ENCODE data around the gene STMN3. TPM values are rescaled to one million over a fixed set of nuclear protein-coding genes. Genes with fewer than 3 reads are reported as not detected.

Gene STMN3
- total and polyA plus RNA-seq, 2 of the 8 experiments (the other 6 are each of a cell fraction or from before 2014, with no cell fraction given), result 51.5 to 63.1 TPM

GRCh38 chr20:63641146-63641791 is 12.0 kb downstream of the STMN3 start:
- H2AK5ac ChIP-seq (ENCODE audit: low read depth, low read length), result no peak overlapping the region; the same call in 1 of the 2 replicates
- FAIRE-seq, result peak; percentile 19
- TF ChIP-seq BRCA1 (IDR thresholded peaks at IDR 0.05; ENCODE audit: low read depth, low read length) (no peak), EP300 (IDR thresholded peaks at IDR 0.05; ENCODE audit: borderline replicate concordance in 1 of 2, low read depth in 2 of 2, low read length in 2 of 2) (no peak), FOSL1 (IDR thresholded peaks at IDR 0.05; ENCODE audit: insufficient read depth, low read depth, low read length) (no peak), RAD21 (IDR thresholded peaks at IDR 0.05 in 1 of 2, conservative IDR thresholded peaks at IDR 0.05 in 1 of 2; ENCODE audit: low read depth in 2 of 2, low read length in 2 of 2) (no peak)
- TF ChIP-seq, protein P1, sequence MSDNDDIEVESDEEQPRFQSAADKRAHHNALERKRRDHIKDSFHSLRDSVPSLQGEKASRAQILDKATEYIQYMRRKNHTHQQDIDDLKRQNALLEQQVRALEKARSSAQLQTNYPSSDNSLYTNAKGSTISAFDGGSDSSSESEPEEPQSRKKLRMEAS (IDR thresholded peaks at IDR 0.05), result no peak

More at GRCh38 chr20:63641146-63641791, 12.0 kb downstream of the STMN3 start:
- Histone ChIP-seq H4K5ac (ENCODE audit: insufficient read length, low read depth, low read length) (peak overlapping the region; percentile 3), H3K56ac (replicated peaks; ENCODE audit: insufficient read length, low read depth, low read length) (no peak overlapping the region), H3K9me3 (ENCODE audit: insufficient read depth in 2 of 2, low read depth in 1 of 2, low read length in 1 of 2) (no peaks in the 10 kb centered on the region), H3K36me3 (ENCODE audit: control insufficient read depth in 2 of 4, insufficient read depth in 4 of 4, low read length in 3 of 4) (no peaks in the 10 kb centered on the region), H3K79me2 (ENCODE audit: control insufficient read depth in 1 of 2, insufficient read depth in 2 of 2, low read length in 2 of 2) (no peaks in the 10 kb centered on the region), H3K4ac (replicated peaks; ENCODE audit: insufficient read length, low read depth, low read length) (no peak overlapping the region), H3K14ac (ENCODE audit: insufficient read length) (no peak overlapping the region), H4K20me1 (replicated peaks in 1 of 2; ENCODE audit: control insufficient read depth in 1 of 2, insufficient read depth in 2 of 2, low read length in 2 of 2) (peaks cover 0 to 6% of the 10 kb centered on the region in 2 experiments), H3K79me1 (ENCODE audit: low read depth, low read length) (no peaks in the 10 kb centered on the region), H2AFZ (ENCODE audit: low read length) (no peak overlapping the region), H2BK5ac (ENCODE audit: low read depth, low read length) (no peak overlapping the region), H2BK15ac (ENCODE audit: low read length) (no peak overlapping the region), H2BK12ac (ENCODE audit: low read depth, low read length) (no peak overlapping the region), H3K4me1 (replicated peaks in 1 of 4; ENCODE audit: control insufficient read depth in 3 of 4, insufficient read depth in 4 of 4, low read length in 3 of 4) (peaks cover 0 to 16% (median 1%) of the 10 kb centered on the region in 4 experiments; a peak in 3 of 7 replicates), H3K4me2 (ENCODE audit: insufficient read depth in 1 of 2, low read depth in 2 of 2, low read length in 2 of 2) (peak overlapping the region; percentile 65 to 67), H3K18ac (ENCODE audit: extremely low read depth, low read length) (peak overlapping the region; percentile 55; the same call in 1 of the 2 replicates), H3K27ac (ENCODE audit: low read depth, low read length) (no peak overlapping the region; the same call in 1 of the 2 replicates), H3K23me2 (ENCODE audit: low read depth, low read length) (peaks cover 7% of the 10 kb centered on the region; the same call in 1 of the 2 replicates), H4K91ac (replicated peaks; ENCODE audit: insufficient read length, low read length) (no peak overlapping the region), H3K9ac (replicated peaks in 1 of 4; ENCODE audit: extremely low read depth in 1 of 4, low read depth in 3 of 4, low read length in 3 of 4) (peak overlapping the region in 3 of 4 experiments; percentile 28 to 57 (median 42); a peak in 5 of 7 replicates), H3K23ac (ENCODE audit: insufficient read length) (no peak overlapping the region), H4K8ac (ENCODE audit: extremely low read depth, insufficient read depth, low read length) (peak overlapping the region; percentile 22; the same call in 1 of the 2 replicates), H3K4me3 (ENCODE audit: extremely low read depth in 1 of 4, insufficient read depth in 2 of 4, low read depth in 3 of 4, low read length in 4 of 4) (peak overlapping the region in 3 of 4 experiments; percentile 34 to 57 (median 34); a peak in 6 of 8 replicates), H2BK20ac (ENCODE audit: low read length) (no peak overlapping the region), H2BK120ac (replicated peaks; ENCODE audit: low read depth, low read length) (no peak overlapping the region), H3K27me3 (replicated peaks in 1 of 4; ENCODE audit: control insufficient read depth in 3 of 4, extremely low read depth in 1 of 4, insufficient read depth in 3 of 4, low read length in 3 of 4) (no peaks in the 10 kb centered on the region; a peak in 1 of 7 replicates)
- POLR2A ChIA-PET (ENCODE audit: partially characterized antibody), result interaction anchor here (0.9 to 2.5 kb wide), 11 partner anchors 9 to 264 kb away, joined by 3 to 15 read pairs (median 4); partner anchors contain the start of genes GMEB2, RTEL1 and STMN3
- no peak for DNase-seq (ENCODE audit: low read depth in 1 of 2, low spot score in 2 of 2)
- CTCF ChIA-PET (ENCODE audit: partially characterized antibody), result interaction anchor here (0.6 to 4.0 kb wide), 20 partner anchors 9 to 157 kb away, joined by 3 to 28 read pairs (median 4); partner anchors contain the start of genes PTK6 and STMN3
- 3% methylated on average over 5 of the region's 47 CpGs; no CpG with 5 or more reads in 1 of the 2 experiments for WGBS, 2 experiments (ENCODE audit: extremely low coverage in 1 of 2, insufficient coverage in 1 of 2, insufficient read length in 1 of 2, insufficient replicate concordance in 2 of 2, low coverage in 1 of 2, low lambda C conversion rate in 2 of 2, missing lambda C conversion rate in 1 of 2)

Measured in H1 (cell line).